ENCODE data around the gene CSDE1. TPM values are rescaled to one million over a fixed set of nuclear protein-coding genes. Genes with fewer than 3 reads are reported as not detected.

Gene CSDE1
- total RNA-seq, 1 donor from 2014 or later = 635 TPM

DNA sequence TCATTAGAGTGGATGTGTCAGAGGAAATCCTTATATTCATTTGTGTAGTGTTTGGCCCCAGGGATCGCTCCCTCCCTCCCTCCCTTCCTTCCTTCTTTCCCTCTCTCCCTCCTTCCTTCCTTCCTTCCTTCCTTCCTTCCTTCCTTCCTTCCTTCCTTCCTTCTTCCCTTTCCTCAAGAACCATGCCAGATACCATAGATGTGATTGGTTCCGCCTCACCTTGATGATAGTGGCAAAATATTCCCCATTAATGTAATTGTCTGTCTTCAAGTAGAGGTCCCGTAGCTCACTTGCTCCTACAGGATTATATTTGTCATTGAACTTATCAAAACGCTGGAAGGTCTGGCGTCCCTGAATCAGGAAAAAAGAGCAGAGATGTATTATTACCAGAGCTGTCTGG is 80.1 kb downstream of the CSDE1 start:
- TF ChIP-seq EZH2 (IDR thresholded peaks at IDR 0.05; ENCODE audit: insufficient read depth, low read length) (no peak), CTCF (IDR thresholded peaks at IDR 0.05; ENCODE audit: insufficient read depth, low read depth, low read length) (no peak)
- H2AFZ ChIP-seq (ENCODE audit: low read depth, low read length) = no peak overlapping the region
- FAIRE-seq = no peak
- peaks cover 24% of the 10 kb centered on the region for H3K27me3 ChIP-seq (ENCODE audit: insufficient read depth, low read length)
- no peaks in the 10 kb centered on the region for H4K20me1 ChIP-seq (ENCODE audit: insufficient read depth, low read length)
- no peaks in the 10 kb centered on the region for H3K9me3 ChIP-seq (ENCODE audit: insufficient read depth, low read depth, low read length)
- Mint-ChIP-seq H3K9me3 (ENCODE audit: unreplicated experiment) (no peaks in the 10 kb centered on the region), H3K27me3 (ENCODE audit: low read depth, unreplicated experiment) (peaks cover 33% of the 10 kb centered on the region), H3K27ac (ENCODE audit: unreplicated experiment) (no peak overlapping the region), H3K36me3 (ENCODE audit: low read depth, unreplicated experiment) (no peaks in the 10 kb centered on the region), H3K4me3 (ENCODE audit: unreplicated experiment) (no peak overlapping the region), H3K4me1 (ENCODE audit: low read depth, unreplicated experiment) (no peaks in the 10 kb centered on the region)
- no peak overlapping the region for H3K4me3 ChIP-seq (ENCODE audit: insufficient read depth, low read depth, low read length)
- H3K27ac ChIP-seq (ENCODE audit: low read depth, low read length) = no peak overlapping the region
- no peaks in the 10 kb centered on the region for H3K36me3 ChIP-seq (ENCODE audit: insufficient read depth, low read length)
- H3K4me2 ChIP-seq (ENCODE audit: low read length) = no peak overlapping the region
- DNase-seq (ENCODE audit: low read depth) = no peak
- H3K79me2 ChIP-seq (ENCODE audit: insufficient read depth, low read length) = no peaks in the 10 kb centered on the region
- no peaks in the 10 kb centered on the region for H3K4me1 ChIP-seq (ENCODE audit: insufficient read depth, low read length)
- no peak overlapping the region for H3K9ac ChIP-seq (ENCODE audit: low read length)

DNA sequence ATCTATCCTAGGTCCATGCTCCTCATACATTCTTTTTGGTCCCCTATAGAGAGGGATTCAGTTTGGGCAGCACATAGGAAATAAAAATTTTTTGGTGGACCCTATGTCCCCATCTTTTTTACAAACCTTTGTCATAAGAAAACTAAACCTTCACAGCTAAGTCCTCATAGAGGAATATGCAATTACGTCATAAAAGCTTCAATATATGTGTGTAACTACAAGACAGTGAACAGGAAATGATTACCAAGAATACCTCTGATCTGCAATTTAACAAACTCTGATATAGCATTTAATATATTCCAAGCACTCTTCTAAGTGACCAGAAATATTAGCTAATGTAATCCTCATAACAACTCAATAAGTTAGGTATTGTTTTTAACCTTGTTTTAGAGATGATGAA is 81.7 kb downstream of the CSDE1 start:
- Mint-ChIP-seq H3K27me3 (ENCODE audit: low read depth, unreplicated experiment) (peaks cover 33% of the 10 kb centered on the region), H3K36me3 (ENCODE audit: low read depth, unreplicated experiment) (no peaks in the 10 kb centered on the region), H3K4me3 (ENCODE audit: unreplicated experiment) (no peak overlapping the region), H3K27ac (ENCODE audit: unreplicated experiment) (no peak overlapping the region), H3K9me3 (ENCODE audit: unreplicated experiment) (no peaks in the 10 kb centered on the region), H3K4me1 (ENCODE audit: low read depth, unreplicated experiment) (no peaks in the 10 kb centered on the region)
- Histone ChIP-seq H4K20me1 (ENCODE audit: insufficient read depth, low read length) (no peaks in the 10 kb centered on the region), H3K27me3 (ENCODE audit: insufficient read depth, low read length) (peaks cover 24% of the 10 kb centered on the region), H2AFZ (ENCODE audit: low read depth, low read length) (no peak overlapping the region), H3K79me2 (ENCODE audit: insufficient read depth, low read length) (no peaks in the 10 kb centered on the region), H3K9ac (ENCODE audit: low read length) (no peak overlapping the region), H3K9me3 (ENCODE audit: insufficient read depth, low read depth, low read length) (no peaks in the 10 kb centered on the region), H3K4me3 (ENCODE audit: insufficient read depth, low read depth, low read length) (no peak overlapping the region), H3K4me1 (ENCODE audit: insufficient read depth, low read length) (no peaks in the 10 kb centered on the region), H3K36me3 (ENCODE audit: insufficient read depth, low read length) (no peaks in the 10 kb centered on the region), H3K27ac (ENCODE audit: low read depth, low read length) (no peak overlapping the region), H3K4me2 (ENCODE audit: low read length) (no peak overlapping the region)
- DNase-seq (ENCODE audit: low read depth) (no peak), FAIRE-seq (no peak)
- TF ChIP-seq CTCF (IDR thresholded peaks at IDR 0.05; ENCODE audit: insufficient read depth, low read depth, low read length) = no peak
- no peak for TF ChIP-seq EZH2 (IDR thresholded peaks at IDR 0.05; ENCODE audit: insufficient read depth, low read length)

- no peak overlapping the region for H2AFZ ChIP-seq (ENCODE audit: low read depth, low read length)
- H3K9me3 ChIP-seq (ENCODE audit: insufficient read depth, low read depth, low read length) = no peaks in the 10 kb centered on the region
- Mint-ChIP-seq H3K27ac (ENCODE audit: unreplicated experiment) (no peak overlapping the region), H3K36me3 (ENCODE audit: low read depth, unreplicated experiment) (no peaks in the 10 kb centered on the region), H3K27me3 (ENCODE audit: low read depth, unreplicated experiment) (peaks cover 14% of the 10 kb centered on the region), H3K9me3 (ENCODE audit: unreplicated experiment) (no peaks in the 10 kb centered on the region), H3K4me3 (ENCODE audit: unreplicated experiment) (no peak overlapping the region), H3K4me1 (ENCODE audit: low read depth, unreplicated experiment) (peaks cover 8% of the 10 kb centered on the region)
- H3K4me3 ChIP-seq (ENCODE audit: insufficient read depth, low read depth, low read length) = no peak overlapping the region
- no peaks in the 10 kb centered on the region for H4K20me1 ChIP-seq (ENCODE audit: insufficient read depth, low read length)
- peaks cover 9% of the 10 kb centered on the region for H3K4me1 ChIP-seq (ENCODE audit: insufficient read depth, low read length)
- no peak overlapping the region for H3K9ac ChIP-seq (ENCODE audit: low read length)
- peaks cover 3% of the 10 kb centered on the region for H3K27me3 ChIP-seq (ENCODE audit: insufficient read depth, low read length)
- FAIRE-seq (no peak), DNase-seq (ENCODE audit: low read depth) (no peak)
- TF ChIP-seq CTCF (IDR thresholded peaks at IDR 0.05; ENCODE audit: insufficient read depth, low read depth, low read length) = no peak
- TF ChIP-seq EZH2 (IDR thresholded peaks at IDR 0.05; ENCODE audit: insufficient read depth, low read length) = no peak
- H3K79me2 ChIP-seq (ENCODE audit: insufficient read depth, low read length) = no peaks in the 10 kb centered on the region
- no peaks in the 10 kb centered on the region for H3K36me3 ChIP-seq (ENCODE audit: insufficient read depth, low read length)
- no peak overlapping the region for H3K4me2 ChIP-seq (ENCODE audit: low read length)
- H3K27ac ChIP-seq (ENCODE audit: low read depth, low read length) = no peak overlapping the region
Measured at GRCh38 chr1:114671939-114672275, 85.9 kb downstream of the CSDE1 start.

All from astrocyte (in vitro differentiated cells and primary cell).